SJSA1 (cell line): ENCODE data around the gene TMPRSS9. TPM values are rescaled to one million over a fixed set of nuclear protein-coding genes. Genes with fewer than 3 reads are reported as not detected.
"Not testable (repeated sequence)": the region's sequence is repeated elsewhere in the genome, so short reads cannot be mapped to it uniquely, and the experiment has no call there.

Experiments used
- DNase-seq, 2 experiments: peaks; one replicate each; pipeline ENCODE4 v3.0.0-alpha.2; 2015 to 2020; ENCODE audit warnings: low spot score in 2 of 2, low read depth in 1 of 2
- H3K27ac ChIP-seq: fragments of 250-450 bp; sonication (Bioruptor Pico); 2 replicates; pipeline ENCODE4 v1.5.1; 2020; ENCODE audit warnings: mild to moderate bottlenecking, moderate library complexity
- H3K27me3 ChIP-seq: fragments of 250-450 bp; sonication (Bioruptor Pico); replicated peaks from 2 replicates; pipeline ENCODE4 v1.5.1; 2020; ENCODE audit warnings: mild to moderate bottlenecking, moderate library complexity
- H3K36me3 ChIP-seq: fragments of 250-450 bp; sonication (Bioruptor Pico); 2 replicates; pipeline ENCODE4 v1.5.1; 2020; ENCODE audit warnings: mild to moderate bottlenecking
- H3K4me1 ChIP-seq: fragments of 250-450 bp; sonication (Bioruptor Pico); replicated peaks from 2 replicates; pipeline ENCODE4 v1.6.1; 2021; ENCODE audit warnings: mild to moderate bottlenecking
- H3K4me3 ChIP-seq: fragments of 250-450 bp; sonication (Bioruptor Pico); 2 replicates; pipeline ENCODE4 v1.5.1; 2020; ENCODE audit warnings: mild to moderate bottlenecking
- H3K9me3 ChIP-seq: fragments of 250-450 bp; sonication (Bioruptor Pico); replicated peaks from 2 replicates; pipeline ENCODE4 v1.5.1; 2020; ENCODE audit warnings: mild to moderate bottlenecking
- total RNA-seq: library from RNA; depleted of rRNA; stranded (reverse); fragments of >200 nt; shearing (Covaris generic); gene quantifications from 2 replicates; pipeline ENCODE4 v1.2.3, GENCODE V29; 2014

The TMPRSS9 gene
- total RNA-seq, 1 experiment from 2014 or later, result not detected

GRCh38 chr19:2412449-2412848 is 52.4 kb downstream of the TMPRSS9 start:
- Histone ChIP-seq H3K27ac (no peak overlapping the region), H3K4me1 (no peaks in the 10 kb centered on the region), H3K9me3 (no peaks in the 10 kb centered on the region), H3K4me3 (no peak overlapping the region), H3K27me3 (peaks cover 11% of the 10 kb centered on the region), H3K36me3 (peaks cover 8% of the 10 kb centered on the region)
- DNase-seq, result no peak

GRCh38 chr19:2413159-2413558 is 53.1 kb downstream of the TMPRSS9 start:
- Histone ChIP-seq H3K4me3 (no peak overlapping the region), H3K27ac (no peak overlapping the region), H3K4me1 (no peaks in the 10 kb centered on the region), H3K9me3 (no peaks in the 10 kb centered on the region), H3K36me3 (peaks cover 8% of the 10 kb centered on the region), H3K27me3 (peaks cover 10% of the 10 kb centered on the region)
- no peak for DNase-seq

DNA sequence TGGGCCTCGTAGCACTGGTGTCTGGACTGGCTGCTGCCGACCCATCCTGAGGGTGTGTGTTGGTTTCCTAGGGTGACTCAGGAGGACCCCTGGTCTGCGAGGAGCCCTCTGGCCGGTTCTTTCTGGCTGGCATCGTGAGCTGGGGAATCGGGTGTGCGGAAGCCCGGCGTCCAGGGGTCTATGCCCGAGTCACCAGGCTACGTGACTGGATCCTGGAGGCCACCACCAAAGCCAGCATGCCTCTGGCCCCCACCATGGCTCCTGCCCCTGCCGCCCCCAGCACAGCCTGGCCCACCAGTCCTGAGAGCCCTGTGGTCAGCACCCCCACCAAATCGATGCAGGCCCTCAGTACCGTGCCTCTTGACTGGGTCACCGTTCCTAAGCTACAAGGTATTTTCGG is 53.6 kb downstream of the TMPRSS9 start:
- Histone ChIP-seq H3K27me3 (peaks cover 6% of the 10 kb centered on the region; the same call in 1 of the 2 replicates), H3K27ac (no peak overlapping the region), H3K4me3 (no peak overlapping the region), H3K36me3 (peaks cover 8% of the 10 kb centered on the region), H3K9me3 (no peaks in the 10 kb centered on the region), H3K4me1 (no peaks in the 10 kb centered on the region)
- DNase-seq, result no peak

DNA sequence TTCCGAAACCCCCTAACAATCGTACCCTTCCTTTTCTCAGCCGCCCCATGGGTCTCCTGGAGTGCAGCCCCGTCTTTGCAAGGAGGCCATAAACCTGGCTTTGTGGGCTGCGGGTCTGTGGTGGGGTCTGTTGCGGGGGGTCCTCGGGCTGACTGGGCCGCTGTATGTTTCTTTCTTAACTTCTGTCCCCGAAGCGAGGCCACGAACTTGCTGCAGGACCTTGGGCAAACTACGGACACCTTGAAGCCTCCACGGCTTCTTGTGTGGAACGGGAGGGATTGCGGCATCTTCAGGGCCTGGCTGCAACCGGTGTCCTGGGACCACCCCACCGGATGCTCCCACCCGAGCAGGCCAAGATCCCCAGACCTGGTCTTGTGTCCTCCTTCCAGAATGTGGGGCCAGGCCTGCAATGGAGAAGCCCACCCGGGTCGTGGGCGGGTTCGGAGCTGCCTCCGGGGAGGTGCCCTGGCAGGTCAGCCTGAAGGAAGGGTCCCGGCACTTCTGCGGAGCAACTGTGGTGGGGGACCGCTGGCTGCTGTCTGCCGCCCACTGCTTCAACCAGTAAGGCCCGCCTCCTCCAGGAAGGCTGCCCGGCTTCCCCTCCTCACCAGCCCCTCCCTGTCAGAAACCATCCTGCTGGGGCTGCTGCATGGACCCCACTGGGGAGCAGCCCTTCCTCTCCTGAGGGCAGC is 55.4 kb downstream of the TMPRSS9 start:
- H3K27me3 ChIP-seq, result peaks cover 4% of the 10 kb centered on the region; the same call in 1 of the 2 replicates
- DNase-seq, result no peak
- H3K27ac ChIP-seq, result no peak overlapping the region
- H3K36me3 ChIP-seq, result peaks cover 8% of the 10 kb centered on the region
- H3K4me3 ChIP-seq, result no peak overlapping the region
- no peaks in the 10 kb centered on the region for H3K4me1 ChIP-seq
- H3K9me3 ChIP-seq, result no peaks in the 10 kb centered on the region

DNA sequence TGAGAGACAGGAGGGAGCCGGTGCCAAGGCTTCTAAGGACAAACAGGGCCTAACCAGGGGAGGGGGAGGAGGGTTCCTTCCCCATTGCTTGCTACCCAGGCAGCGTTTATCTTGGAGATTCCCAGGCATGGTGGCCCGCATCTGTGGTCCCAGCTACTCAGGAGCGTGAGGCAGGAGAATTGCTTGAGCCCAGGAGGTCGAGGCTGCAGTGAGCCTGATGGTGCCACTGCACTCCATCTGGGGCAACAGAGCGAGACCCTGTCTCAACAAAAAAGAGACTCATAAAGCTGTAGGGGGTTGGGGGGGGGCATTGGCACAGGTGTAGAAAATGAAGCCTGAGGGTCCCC is 55.9 kb downstream of the TMPRSS9 start:
- H3K4me3 ChIP-seq, result no peak overlapping the region
- no peaks in the 10 kb centered on the region for H3K9me3 ChIP-seq
- peaks cover 8% of the 10 kb centered on the region for H3K36me3 ChIP-seq
- H3K4me1 ChIP-seq, result no peaks in the 10 kb centered on the region
- no peak for DNase-seq
- no peaks in the 10 kb centered on the region for H3K27me3 ChIP-seq
- no peak overlapping the region for H3K27ac ChIP-seq

GRCh38 chr19:2416321-2417097 is 56.4 kb downstream of the TMPRSS9 start:
- Histone ChIP-seq H3K27me3 (no peaks in the 10 kb centered on the region), H3K27ac (no peak overlapping the region), H3K4me1 (no peaks in the 10 kb centered on the region), H3K36me3 (peaks cover 8% of the 10 kb centered on the region), H3K9me3 (no peaks in the 10 kb centered on the region), H3K4me3 (no peak overlapping the region)
- DNase-seq, result no peak

- not testable (repeated sequence) for H3K27ac ChIP-seq, H3K9me3 ChIP-seq, H3K27me3 ChIP-seq, DNase-seq, H3K4me1 ChIP-seq, H3K4me3 ChIP-seq
- H3K36me3 ChIP-seq, result peaks cover 11% of the 10 kb centered on the region
Measured at GRCh38 chr19:2417436-2417835, 57.4 kb downstream of the TMPRSS9 start.

GRCh38 chr19:2417881-2418406 is 57.9 kb downstream of the TMPRSS9 start:
- H3K27me3 ChIP-seq, result no peaks in the 10 kb centered on the region

DNA sequence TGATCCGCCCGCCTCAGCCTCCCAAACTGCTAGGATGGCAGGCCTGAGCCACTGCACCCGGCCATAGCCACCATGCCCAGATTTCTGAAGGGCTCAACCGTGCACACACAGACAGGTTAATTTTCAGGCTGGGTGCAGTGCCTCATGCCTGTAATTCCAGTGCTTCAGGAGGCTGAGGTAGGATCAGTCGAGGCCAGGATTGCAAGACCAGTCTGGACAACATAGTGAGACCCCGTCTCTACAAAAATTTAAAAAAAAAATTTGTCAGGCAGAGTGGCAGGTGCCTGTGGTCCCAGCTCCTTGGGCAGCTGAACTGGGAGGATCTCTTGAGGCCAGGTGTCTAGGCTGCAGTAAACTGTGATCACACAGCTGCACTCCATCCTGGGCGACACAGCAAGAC is 59.7 kb downstream of the TMPRSS9 start:
- DNase-seq, result no peak
- Histone ChIP-seq H3K36me3 (peaks cover 19% of the 10 kb centered on the region), H3K4me1 (no peaks in the 10 kb centered on the region), H3K27ac (no peak overlapping the region), H3K4me3 (no peak overlapping the region), H3K27me3 (no peaks in the 10 kb centered on the region), H3K9me3 (no peaks in the 10 kb centered on the region)

More at GRCh38 chr19:2417881-2418406, 57.9 kb downstream of the TMPRSS9 start:
- no peak for DNase-seq
- no peak overlapping the region for H3K27ac ChIP-seq
- H3K4me3 ChIP-seq, result no peak overlapping the region
- no peaks in the 10 kb centered on the region for H3K9me3 ChIP-seq
- no peaks in the 10 kb centered on the region for H3K4me1 ChIP-seq
- peaks cover 12% of the 10 kb centered on the region for H3K36me3 ChIP-seq

- peaks cover 22% of the 10 kb centered on the region for H3K36me3 ChIP-seq
- no peaks in the 10 kb centered on the region for H3K9me3 ChIP-seq
- H3K27ac ChIP-seq, result no peak overlapping the region
- H3K4me1 ChIP-seq, result no peaks in the 10 kb centered on the region
- H3K27me3 ChIP-seq, result no peaks in the 10 kb centered on the region
- no peak overlapping the region for H3K4me3 ChIP-seq
- DNase-seq, result no peak
Measured at GRCh38 chr19:2420490-2420889, 60.4 kb downstream of the TMPRSS9 start.

GRCh38 chr19:2421581-2422306 is 61.7 kb downstream of the TMPRSS9 start:
- H3K36me3 ChIP-seq, result peaks cover 29% of the 10 kb centered on the region
- peaks cover 8% of the 10 kb centered on the region for H3K4me1 ChIP-seq
- no peak overlapping the region for H3K4me3 ChIP-seq
- H3K27me3 ChIP-seq, result no peaks in the 10 kb centered on the region
- DNase-seq, result no peak
- H3K27ac ChIP-seq, result no peak overlapping the region
- no peaks in the 10 kb centered on the region for H3K9me3 ChIP-seq

- peaks cover 11% of the 10 kb centered on the region for H3K4me1 ChIP-seq
- H3K9me3 ChIP-seq, result no peaks in the 10 kb centered on the region
- H3K4me3 ChIP-seq, result no peak overlapping the region
- no peaks in the 10 kb centered on the region for H3K27me3 ChIP-seq
- no peak overlapping the region for H3K27ac ChIP-seq
- DNase-seq, result no peak
- H3K36me3 ChIP-seq, result peaks cover 40% of the 10 kb centered on the region
Measured at GRCh38 chr19:2423071-2423914, 63.2 kb downstream of the TMPRSS9 start.
